K562 (cell line): ENCODE measurements around the gene GLDC. TPM values are rescaled to one million over a fixed set of nuclear protein-coding genes. Genes with fewer than 3 reads are reported as not detected.

ENCODE experiments used
- ATAC-seq: fragments of 200-7000 bp; cut with Tn5 transposase; 3 replicates; pipeline ENCODE4 v1.9.1; 2020; ENCODE audit warnings: moderate library complexity
- BruUV-seq: library from RNA; stranded (reverse); fragments of 400-500 nt; replicated peaks from 2 replicates; lab custom pipeline; 2021; lab: Mats Ljungman, UMichigan
- CTCF ChIA-PET: fragments of 300-600 bp; formaldehyde crosslinking; extraction: SDS; loops from one replicate; lab custom pipeline; 2021; ENCODE audit warnings: low intra/inter-chr PET ratio; lab: Yijun Ruan, JAX
- POLR2A ChIA-PET: fragments of 300-600, 350-650 bp; sonication (Branson Sonifier 250); formaldehyde crosslinking; extraction: SDS; loops from one replicate; lab custom pipeline; 2021; ENCODE audit warnings: antibody characterized with exemption, inconsistent platforms; lab: Yijun Ruan, JAX
- DNase-seq, 4 experiments: peaks; one replicate each; pipeline versions ENCODE4 v3.0.0 to v3.0.0-alpha.2; 2011 to 2018; ENCODE audit warnings: low spot score in 3 of 4, mixed read lengths in 3 of 4; ENCODE audit errors: extremely low read depth in 1 of 4
- FAIRE-seq: peaks from 2 replicates; lab custom pipeline; 2011; peaks lifted over from hg19 to GRCh38; lab: Jason Lieb, UNC
- H2AFZ ChIP-seq: 2 replicates; pipeline ENCODE4 v1.6.0; 2011; ENCODE audit warnings: low read depth, low read length, control low read depth, inconsistent platforms
- H3K27ac ChIP-seq: fragments of 200-600 bp; 3 replicates; pipeline ENCODE4 v1.8.0; 2011; ENCODE audit warnings: low read depth, mild to moderate bottlenecking, control low read depth, inconsistent platforms, low read length, moderate library complexity, mixed read lengths; ENCODE audit errors: extremely low read depth
- H3K27me3 ChIP-seq, 2 experiments: fragments of 300-600 bp in 1 of 2; 2 replicates in 1 of 2; 3 replicates in 1 of 2; pipeline versions ENCODE4 v1.6.0 to v1.8.0; 2011; ENCODE audit warnings: inconsistent platforms in 2 of 2, low read length in 2 of 2, mild to moderate bottlenecking in 1 of 2, mixed read lengths in 1 of 2, moderate library complexity in 1 of 2; ENCODE audit not compliant: control insufficient read depth in 2 of 2, insufficient read depth in 2 of 2
- H3K36me3 ChIP-seq: fragments of 300-600 bp; 3 replicates; pipeline ENCODE4 v1.8.0; 2011; ENCODE audit warnings: mild to moderate bottlenecking, low read length, inconsistent platforms; ENCODE audit not compliant: control insufficient read depth, insufficient read depth
- H3K4me1 ChIP-seq, 2 experiments: fragments of 200-600 bp in 1 of 2; replicated peaks in 1 of 2; 2 replicates in 1 of 2; 3 replicates in 1 of 2; pipeline versions ENCODE4 v1.5.1 to v1.8.0; 2011; ENCODE audit warnings: inconsistent platforms in 2 of 2, low read length in 2 of 2, mild to moderate bottlenecking in 1 of 2, mixed read lengths in 1 of 2, moderate library complexity in 1 of 2; ENCODE audit not compliant: control insufficient read depth in 2 of 2, insufficient read depth in 2 of 2
- H3K4me2 ChIP-seq: 2 replicates; pipeline ENCODE4 v1.6.1; 2011; ENCODE audit warnings: low read length, control low read depth, inconsistent platforms, mixed read lengths; ENCODE audit not compliant: insufficient read depth
- H3K4me3 ChIP-seq: fragments of 200-600 bp; sonication (generic), shearing (Covaris generic); 2 replicates; pipeline ENCODE4 v1.5.1; 2016; ENCODE audit warnings: control low read depth, inconsistent platforms
- H3K79me2 ChIP-seq: fragments of 200-600 bp; 3 replicates; pipeline ENCODE4 v1.8.0; 2011; ENCODE audit warnings: low read length, inconsistent platforms; ENCODE audit not compliant: control insufficient read depth, insufficient read depth
- H3K9ac ChIP-seq, 2 experiments: 2 replicates each; pipeline versions ENCODE4 v1.6.0 to v1.6.1; 2011; ENCODE audit warnings: low read depth in 2 of 2, low read length in 2 of 2, control low read depth in 1 of 2, inconsistent platforms in 1 of 2, mild to moderate bottlenecking in 1 of 2, mixed read lengths in 1 of 2; ENCODE audit not compliant: insufficient read depth in 1 of 2
- H3K9me1 ChIP-seq: one replicate; pipeline ENCODE4 v1.6.0; 2011; ENCODE audit warnings: inconsistent platforms, mild to moderate bottlenecking, low read length, moderate library complexity; ENCODE audit not compliant: control insufficient read depth, insufficient read depth
- H3K9me3 ChIP-seq: replicated peaks from 2 replicates; pipeline ENCODE4 v1.5.1; 2011; ENCODE audit warnings: low read depth, low read length, inconsistent platforms; ENCODE audit not compliant: control insufficient read depth, insufficient read depth
- H4K20me1 ChIP-seq: replicated peaks from 2 replicates; pipeline ENCODE4 v1.6.1; 2011; ENCODE audit warnings: low read length, inconsistent platforms, mixed read lengths; ENCODE audit not compliant: control insufficient read depth, insufficient read depth
- CEBPB ChIP-seq: fragments of 450-650 bp; IDR thresholded peaks from 2 replicates; pipeline ENCODE4 v1.6.1; 2016; ENCODE audit warnings: missing genetic modification characterization, missing compliant biosample characterization
- DNMT1 ChIP-seq: fragments of 450-650 bp; IDR thresholded peaks from 2 replicates; pipeline ENCODE4 v1.6.1; 2016; ENCODE audit warnings: antibody characterized with exemption, mild to moderate bottlenecking
- HINFP ChIP-seq: fragments of 450-650 bp; conservative IDR thresholded peaks from 2 replicates; pipeline ENCODE4 v1.6.1; 2016; ENCODE audit warnings: missing genetic modification characterization, low read depth, mild to moderate bottlenecking, control low read depth, missing compliant biosample characterization
- IRF2 ChIP-seq: sonication (generic); formaldehyde crosslinking; IDR thresholded peaks from 2 replicates; pipeline ENCODE4 v1.8.1; 2022; ENCODE audit warnings: mild to moderate bottlenecking, missing genetic modification reagents
- MAZ ChIP-seq, 2 experiments: fragments of 450-650 bp in 1 of 2; sonication (generic) in 1 of 2; formaldehyde crosslinking; IDR thresholded peaks in 1 of 2; conservative IDR thresholded peaks in 1 of 2; 2 replicates each; pipeline versions ENCODE4 v1.4.0 to v1.5.0; 2020; ENCODE audit warnings: mild to moderate bottlenecking in 1 of 2, missing genetic modification reagents in 1 of 2
- NFXL1 ChIP-seq: fragments of 450-650 bp; formaldehyde crosslinking; IDR thresholded peaks from 2 replicates; pipeline ENCODE4 v1.4.0; 2021; ENCODE audit warnings: mild to moderate bottlenecking
- PHF20 ChIP-seq: fragments of 450-650 bp; IDR thresholded peaks from 2 replicates; pipeline ENCODE4 v1.6.1; 2018; ENCODE audit not compliant: partially characterized antibody
- RERE ChIP-seq: sonication (generic); formaldehyde crosslinking; IDR thresholded peaks from 2 replicates; pipeline ENCODE4 v1.8.0; 2023; ENCODE audit warnings: missing genetic modification reagents, mild to moderate bottlenecking, borderline replicate concordance
- USF2 ChIP-seq: sonication (generic); formaldehyde crosslinking; IDR thresholded peaks from 2 replicates; pipeline ENCODE4 v1.5.0; 2020; ENCODE audit warnings: missing genetic modification reagents
- ZBTB8A ChIP-seq: fragments of 450-650 bp; IDR thresholded peaks from 2 replicates; pipeline ENCODE4 v1.6.1; 2018; ENCODE audit warnings: mild to moderate bottlenecking, moderate library complexity; ENCODE audit not compliant: partially characterized antibody
- ZNF197 ChIP-seq: fragments of 200-800 bp; sonication (Bioruptor generic); IDR thresholded peaks from 2 replicates; pipeline ENCODE4 v1.6.1; 2016; ENCODE audit warnings: low read depth, missing genetic modification characterization, missing compliant biosample characterization
- WGBS: fragments of 100-300 bp; shearing (Covaris generic); methylation state at CpG from one replicate; pipeline ENCODE4 v1.1.6; 2016; ENCODE audit warnings: low coverage, mixed read lengths; ENCODE audit not compliant: insufficient coverage; ENCODE audit errors: missing lambda C conversion rate; 5-methylcytosine and 5-hydroxymethylcytosine counted together
- in situ Hi-C: fragments of 300-500 bp; cut with MboI; formaldehyde crosslinking; loops from 4 replicates; pipeline ENCODE4 v1.15.0; 2018; ENCODE audit warnings: inconsistent platforms, mixed read lengths
- intact Hi-C: fragments of 100-400 bp; cut with micrococcal nuclease; formaldehyde crosslinking; loops from 2 replicates; pipeline ENCODE4 v1.14.2; 2022
- polyA plus RNA-seq, 8 experiments: library from polyadenylated mRNA; depleted of rRNA in 4 of 8; stranded (reverse) in 5 of 8; unstranded in 3 of 8; fragments of >200 nt; fragmentation: Nextera tagmentation in 2 of 8; fragmentation: Illumina TruSeq in 1 of 8; extraction: Ambion mirVana in 2 of 8; extraction: Trizol in 1 of 8; gene quantifications; 2 replicates each; pipeline versions ENCODE4 v1.2.1 to v1.2.3, GENCODE V29; 2011 to 2014; ENCODE audit warnings: inconsistent platforms in 1 of 8, missing spikeins in 1 of 8
- total RNA-seq, 7 experiments: library from RNA; depleted of rRNA in 6 of 7; stranded (reverse); fragments of >200 nt in 6 of 7; fragmentation: Illumina TruSeq in 2 of 7; extraction: Trizol in 2 of 7; gene quantifications; 2 replicates each; pipeline versions ENCODE4 v1.2.1 to v1.2.3, GENCODE V29; 2011 to 2021; ENCODE audit warnings: low replicate concordance in 1 of 7

GLDC gene
- total and polyA plus RNA-seq, 9 of the 15 experiments (the other 6 are each of a cell fraction or from before 2014, with no cell fraction given): 0.03 to 0.27 (median 0.08) TPM; not detected in 6

DNA sequence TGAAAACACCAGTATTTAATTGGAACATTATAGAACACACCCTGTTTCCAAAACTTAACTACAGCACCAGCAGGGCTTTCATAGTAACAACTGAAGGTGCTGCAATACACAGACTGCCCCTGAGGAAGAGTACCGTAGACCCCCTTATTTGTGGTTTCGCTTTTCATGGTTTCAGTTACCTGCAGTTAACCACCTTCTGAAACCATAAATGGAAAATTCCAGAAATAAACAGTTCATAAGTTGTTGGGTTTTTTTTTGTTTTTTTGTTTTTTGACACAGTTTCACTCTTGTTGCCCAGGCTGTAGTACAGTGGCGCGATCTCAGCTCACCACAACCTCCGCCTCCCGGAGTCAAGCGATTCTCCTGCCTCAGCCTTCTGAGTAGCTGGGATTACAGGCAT is 9.5 kb upstream of the GLDC start (continued):
- TF ChIP-seq RERE (CRISPR knock-in tag) (no peak), USF2 (no peak)
- TF ChIP-seq, all 486 proteins: peak for 0

DNA sequence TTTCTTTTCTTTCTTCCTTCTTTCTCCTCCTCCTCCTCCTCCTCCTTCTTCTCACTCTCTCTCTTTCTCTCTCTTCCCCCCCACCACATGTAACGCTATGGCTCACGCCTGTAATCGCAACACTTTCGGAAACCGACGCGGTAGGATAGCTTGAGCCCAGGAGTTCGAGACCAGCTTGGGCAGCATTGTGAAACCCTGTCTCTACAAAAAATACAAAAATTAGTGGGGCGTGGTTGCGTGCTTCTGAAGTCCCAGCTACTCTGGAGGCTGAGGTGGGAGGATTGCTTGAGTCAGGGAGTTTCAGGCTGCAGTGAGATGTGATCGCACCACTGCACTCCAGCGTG is 736 bp upstream of the GLDC start:
- H3K9me3 ChIP-seq: no peaks in the 10 kb centered on the region
- ATAC-seq (no peak), FAIRE-seq (no peak), DNase-seq (no peak)
- peaks cover 0 to 5% of the 10 kb centered on the region in 2 experiments; a peak in 1 of 5 replicates for H3K4me1 ChIP-seq
- H3K4me3 ChIP-seq: no peak overlapping the region
- intact Hi-C loops (no loop called here), in situ Hi-C loops (no loop called here)
- H3K4me2 ChIP-seq: no peak overlapping the region
- 36% methylated on average over 6 of the region's 12 CpGs for WGBS
- ChIA-PET CTCF (no interaction called here), POLR2A (no interaction called here)
- no peaks in the 10 kb centered on the region for H3K79me2 ChIP-seq
- H3K27ac ChIP-seq: no peak overlapping the region
- no peaks in the 10 kb centered on the region for H3K9me1 ChIP-seq
- no peaks in the 10 kb centered on the region for H3K36me3 ChIP-seq
- no peaks in the 10 kb centered on the region for H4K20me1 ChIP-seq
- no TSS peak for BruUV-seq
- no peak overlapping the region for H3K9ac ChIP-seq
- H2AFZ ChIP-seq: no peak overlapping the region
- peaks cover 10 to 24% of the 10 kb centered on the region in 2 experiments; a peak in 4 of 5 replicates for H3K27me3 ChIP-seq
- TF ChIP-seq MAZ (CRISPR knock-in tag; conservative IDR thresholded peaks at IDR 0.05 in 1 of 2, IDR thresholded peaks at IDR 0.05 in 1 of 2): no peak
- no peak for TF ChIP-seq NFXL1
- TF ChIP-seq IRF2 (CRISPR knock-in tag): no peak
- TF ChIP-seq DNMT1: no peak
- TF ChIP-seq HINFP (tag): no peak
- no peak for TF ChIP-seq ZNF197
- no peak for TF ChIP-seq PHF20
- TF ChIP-seq CEBPB (tag): no peak
- TF ChIP-seq ZBTB8A: no peak
- TF ChIP-seq USF2: no peak
